HL-60 (cell line): ENCODE data around the gene ACCS.

Source experiments
- CTCF ChIP-seq: IDR thresholded peaks from one replicate; pipeline ENCODE4 v1.5.1; 2011; ENCODE audit warnings: low read length, control low read depth, inconsistent platforms; ENCODE audit not compliant: insufficient read depth
- REST ChIP-seq: IDR thresholded peaks from 2 replicates; pipeline ENCODE4 v1.6.1; 2012; ENCODE audit warnings: low read depth; ENCODE audit not compliant: insufficient replicate concordance

GRCh38 chr11:44101098-44101497 is 35.0 kb downstream of the ACCS start:
- TF ChIP-seq CTCF (no peak), REST (no peak)
